HL-60 (cell line): ENCODE results near the gene SKI.

ENCODE experiments used
- DNase-seq, 2 experiments: peaks; one replicate each; pipeline ENCODE4 v3.0.0-alpha.2; 2010 to 2020; ENCODE audit warnings: low read depth in 1 of 2, low spot score in 1 of 2
- H3K27ac ChIP-seq: fragments of 250-450 bp; sonication (Bioruptor Pico); replicated peaks from 2 replicates; pipeline ENCODE4 v1.5.1; 2020; ENCODE audit warnings: mild to moderate bottlenecking, moderate library complexity
- H3K27me3 ChIP-seq: fragments of 250-450 bp; sonication (Bioruptor Pico); 2 replicates; pipeline ENCODE4 v1.5.1; 2021; ENCODE audit warnings: mild to moderate bottlenecking, moderate library complexity; ENCODE audit not compliant: insufficient read depth, poor library complexity, severe bottlenecking
- H3K4me3 ChIP-seq: replicated peaks from 2 replicates; pipeline ENCODE4 v1.5.1; 2011; ENCODE audit warnings: mild to moderate bottlenecking, control low read depth, low read length; ENCODE audit not compliant: insufficient read depth
- CTCF ChIP-seq: IDR thresholded peaks from one replicate; pipeline ENCODE4 v1.5.1; 2011; ENCODE audit warnings: low read length, control low read depth, inconsistent platforms; ENCODE audit not compliant: insufficient read depth
- GABPA ChIP-seq: IDR thresholded peaks from 2 replicates; pipeline ENCODE4 v1.6.1; 2012; ENCODE audit warnings: low read depth
- POLR2AphosphoS5 ChIP-seq: IDR thresholded peaks from 2 replicates; pipeline ENCODE4 v1.6.1; 2012; ENCODE audit warnings: low read depth
- REST ChIP-seq: IDR thresholded peaks from 2 replicates; pipeline ENCODE4 v1.6.1; 2012; ENCODE audit warnings: low read depth; ENCODE audit not compliant: insufficient replicate concordance
- SPI1 ChIP-seq: IDR thresholded peaks from 2 replicates; pipeline ENCODE4 v1.6.1; 2012; ENCODE audit warnings: low read depth, mild to moderate bottlenecking, borderline replicate concordance

SKI gene

GRCh38 chr1:2184934-2185333, 43.2 kb upstream of the SKI start:
- Histone ChIP-seq H3K27ac (no peak overlapping the region), H3K27me3 (no peaks in the 10 kb centered on the region), H3K4me3 (no peak overlapping the region)
- TF ChIP-seq POLR2AphosphoS5 (no peak), GABPA (no peak), SPI1 (no peak), CTCF (no peak), REST (no peak)
- no peak for DNase-seq

- DNase-seq = no peak
- no peak for TF ChIP-seq GABPA
- no peak overlapping the region for H3K4me3 ChIP-seq
- no peaks in the 10 kb centered on the region for H3K27me3 ChIP-seq
- H3K27ac ChIP-seq = no peak overlapping the region
Measured at GRCh38 chr1:2185880-2186855, 42.0 kb upstream of the SKI start.

GRCh38 chr1:2186901-2187300, 41.2 kb upstream of the SKI start:
- TF ChIP-seq POLR2AphosphoS5 (no peak), CTCF (no peak), GABPA (no peak), SPI1 (no peak), REST (no peak)
- no peak overlapping the region for H3K27ac ChIP-seq
- no peak for DNase-seq
- H3K27me3 ChIP-seq = no peaks in the 10 kb centered on the region
- H3K4me3 ChIP-seq = no peak overlapping the region

GRCh38 chr1:2187619-2188018, 40.5 kb upstream of the SKI start:
- Histone ChIP-seq H3K4me3 (no peak overlapping the region), H3K27ac (no peak overlapping the region), H3K27me3 (no peaks in the 10 kb centered on the region)
- no peak for DNase-seq
- TF ChIP-seq REST = no peak
- TF ChIP-seq SPI1 = no peak
- no peak for TF ChIP-seq CTCF
- TF ChIP-seq POLR2AphosphoS5 = no peak
- TF ChIP-seq GABPA = no peak
